ENCODE measurements around the gene GALNT14.

The GALNT14 gene

DNA sequence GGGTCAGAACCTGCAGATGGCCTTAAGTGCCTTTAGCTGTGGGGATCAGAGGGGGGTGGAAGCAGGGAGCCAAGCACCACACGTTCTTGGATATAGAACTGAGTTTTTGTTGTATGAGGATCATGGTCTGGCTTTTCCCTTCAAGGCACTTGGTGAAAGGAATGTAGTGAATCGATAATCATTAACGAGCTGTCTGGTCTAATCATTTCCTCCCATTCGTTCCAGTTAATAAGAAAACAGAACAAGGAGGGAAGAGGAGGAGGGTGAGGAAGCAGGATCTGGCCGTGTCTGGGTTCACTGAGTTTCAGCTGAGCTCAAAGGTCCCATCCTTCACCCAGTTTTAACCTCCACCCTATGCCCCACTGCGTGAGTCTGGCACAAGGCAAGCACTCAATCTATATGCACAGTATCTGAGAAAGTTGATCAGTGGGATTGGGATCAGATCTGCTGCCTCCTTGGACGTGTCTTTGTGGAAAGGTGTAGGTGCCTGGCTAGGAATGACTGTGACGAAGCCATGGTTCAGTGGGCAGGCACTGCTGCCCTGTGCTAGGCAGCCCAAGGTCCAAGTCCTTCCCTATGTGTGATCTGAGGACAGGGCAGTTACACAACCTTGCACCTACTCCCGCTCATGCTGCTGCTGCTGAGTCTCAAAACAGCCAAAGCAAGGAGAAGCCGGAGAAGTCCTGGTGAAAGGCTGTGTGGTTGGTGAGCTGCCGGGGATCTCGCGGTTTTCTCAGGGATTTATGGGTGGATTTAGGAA is 54.8 kb downstream of the GALNT14 start:
- DNase-seq: no peak

DNA sequence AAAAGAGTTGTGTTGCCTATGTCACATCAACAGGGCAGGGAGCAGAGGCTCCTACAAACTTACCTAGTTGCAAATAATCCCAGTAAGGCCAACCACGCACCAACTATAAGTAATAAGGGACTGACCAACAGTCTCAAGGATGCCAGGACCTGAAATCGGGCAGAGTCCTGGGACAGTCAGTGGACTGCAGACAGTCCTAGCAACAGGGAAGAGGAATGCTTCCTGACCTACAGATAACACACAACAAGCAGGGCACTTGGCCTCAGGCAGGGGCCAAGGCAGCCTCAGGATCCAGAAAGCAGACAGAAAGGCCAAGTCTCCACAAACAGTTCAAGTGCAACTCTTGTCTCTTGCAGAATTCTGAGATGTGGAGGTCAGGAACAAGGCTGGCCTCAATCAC is 56.2 kb downstream of the GALNT14 start:
- DNase-seq: no peak

DNA sequence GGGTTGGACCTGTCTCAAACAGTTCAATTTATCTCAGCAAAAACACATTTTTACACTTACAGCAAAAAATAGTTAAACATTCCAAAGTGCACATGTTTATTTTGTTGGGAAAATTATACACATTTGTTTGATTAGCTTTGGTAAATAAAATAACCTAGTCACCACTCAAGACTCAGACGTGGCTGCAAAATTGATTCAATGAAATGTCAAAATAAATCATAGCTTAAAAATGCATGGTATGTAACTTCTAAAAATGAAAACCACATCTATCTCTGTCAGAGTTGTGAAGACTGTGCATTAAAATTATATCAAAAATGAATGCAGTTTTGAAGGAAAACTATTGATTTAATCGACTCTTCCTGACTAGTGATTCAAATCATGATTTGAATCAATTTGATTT is 56.7 kb downstream of the GALNT14 start:
- no peak for DNase-seq

DNA sequence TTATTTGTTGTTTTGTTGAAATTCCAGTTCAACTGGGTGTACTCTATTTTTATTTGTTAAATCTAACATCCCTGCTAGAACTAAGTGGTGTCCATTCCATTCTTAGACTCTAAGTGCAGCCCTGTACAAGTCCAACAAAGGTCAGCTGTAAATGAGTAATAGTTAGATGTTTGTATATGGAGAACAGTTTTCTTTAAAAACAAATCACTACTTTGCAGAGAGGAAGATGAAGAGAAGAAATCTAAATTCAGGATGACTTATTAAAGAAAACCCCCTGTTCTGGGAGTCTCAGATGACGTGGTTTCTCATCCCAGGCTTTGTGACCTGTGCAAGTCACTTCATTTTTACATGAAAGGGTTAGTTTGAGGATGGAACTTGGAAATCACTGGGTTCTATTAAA is 57.9 kb downstream of the GALNT14 start:
- DNase-seq: no peak

- DNase-seq: no peak
Measured at GRCh38 chr2:31079665-31080064, 58.6 kb downstream of the GALNT14 start.

- no peak for DNase-seq
Measured at GRCh38 chr2:31078579-31079105, 59.6 kb downstream of the GALNT14 start.

DNA sequence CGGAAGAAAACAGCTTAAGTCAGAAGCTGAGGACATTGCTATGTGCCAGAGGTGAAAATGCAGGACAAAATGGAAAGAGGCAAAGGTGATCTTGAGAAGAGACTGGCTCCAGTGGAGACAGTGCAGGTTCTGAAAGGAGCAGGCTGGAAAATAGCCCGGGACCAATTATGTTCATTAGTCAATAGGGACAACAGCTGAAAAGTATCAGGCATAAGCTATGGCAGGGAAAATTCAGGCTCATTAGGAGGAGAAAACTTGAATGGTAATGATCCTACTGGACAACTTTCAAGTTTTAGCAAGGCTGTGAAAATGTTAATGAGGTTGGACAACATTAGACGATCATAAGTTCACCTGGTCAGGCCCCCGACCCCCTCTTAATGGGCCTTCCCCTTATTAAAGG is 60.2 kb downstream of the GALNT14 start:
- DNase-seq: no peak

- DNase-seq: no peak
Measured at GRCh38 chr2:31075941-31076590, 62.2 kb downstream of the GALNT14 start.

- no peak for DNase-seq
Measured at GRCh38 chr2:31075431-31075830, 62.8 kb downstream of the GALNT14 start.

- DNase-seq: no peak
Measured at GRCh38 chr2:31071741-31072140, 66.5 kb downstream of the GALNT14 start.

GRCh38 chr2:31070339-31071125 is 67.7 kb downstream of the GALNT14 start:
- DNase-seq: no peak

DNA sequence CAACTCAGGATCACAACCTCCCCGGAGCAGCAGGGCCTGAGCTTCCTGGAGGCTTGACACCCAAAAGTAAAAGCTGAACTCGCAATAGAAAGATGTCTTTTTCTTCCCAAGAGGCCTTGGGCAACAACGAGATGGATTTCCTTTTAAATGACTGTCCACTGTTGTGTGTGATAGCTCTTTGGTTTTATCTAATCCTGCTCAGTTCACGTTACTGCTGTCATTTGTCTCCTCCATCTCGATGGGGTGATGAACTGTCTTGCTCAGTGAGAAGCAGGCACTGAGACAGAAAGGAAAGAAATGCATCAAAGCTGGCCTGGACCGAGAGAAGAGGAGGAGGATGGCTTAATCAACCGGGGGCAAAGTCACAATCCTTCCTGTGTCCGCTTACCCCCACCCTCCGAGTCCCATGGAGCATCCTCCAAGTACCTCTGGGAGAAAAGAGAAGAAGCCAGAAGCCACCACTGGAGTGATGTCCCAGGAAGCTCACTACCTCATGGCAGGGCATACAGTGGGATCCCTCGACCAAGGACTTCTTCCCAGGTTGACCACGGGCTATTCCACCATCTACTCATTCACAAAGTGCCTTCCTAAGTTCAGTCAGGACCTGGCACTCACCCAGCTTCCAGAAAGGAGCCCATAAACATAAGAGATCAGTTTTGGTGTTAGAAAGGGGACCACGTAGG is 68.5 kb downstream of the GALNT14 start:
- no peak for DNase-seq

- no peak for DNase-seq
Measured at GRCh38 chr2:31067259-31067658, 71.0 kb downstream of the GALNT14 start.

DNA sequence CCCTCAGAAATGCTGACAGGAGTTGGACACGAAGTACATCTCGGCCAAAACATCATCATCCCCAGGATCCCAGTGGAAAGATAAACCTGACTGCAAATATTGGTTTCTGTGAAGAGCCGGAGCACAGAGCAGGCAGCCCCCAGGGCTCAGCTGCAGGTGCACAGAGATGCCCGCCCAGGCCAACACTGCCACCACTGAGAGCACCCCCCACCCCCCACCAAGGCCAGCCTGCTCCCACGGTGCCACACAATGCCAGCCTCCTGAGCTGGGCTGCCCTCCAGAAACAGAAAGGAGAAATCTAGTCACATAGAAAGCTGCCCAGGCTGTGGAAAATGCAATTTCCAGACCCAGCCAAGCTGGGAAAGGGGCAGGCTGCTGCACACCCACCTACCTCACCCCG is 71.7 kb downstream of the GALNT14 start:
- DNase-seq: no peak

GRCh38 chr2:31066086-31066485 is 72.2 kb downstream of the GALNT14 start:
- no peak for DNase-seq

- no peak for DNase-seq
Measured at GRCh38 chr2:31065356-31065755, 72.9 kb downstream of the GALNT14 start.

GRCh38 chr2:31060397-31060796 is 77.8 kb downstream of the GALNT14 start:
- DNase-seq: no peak

DNA sequence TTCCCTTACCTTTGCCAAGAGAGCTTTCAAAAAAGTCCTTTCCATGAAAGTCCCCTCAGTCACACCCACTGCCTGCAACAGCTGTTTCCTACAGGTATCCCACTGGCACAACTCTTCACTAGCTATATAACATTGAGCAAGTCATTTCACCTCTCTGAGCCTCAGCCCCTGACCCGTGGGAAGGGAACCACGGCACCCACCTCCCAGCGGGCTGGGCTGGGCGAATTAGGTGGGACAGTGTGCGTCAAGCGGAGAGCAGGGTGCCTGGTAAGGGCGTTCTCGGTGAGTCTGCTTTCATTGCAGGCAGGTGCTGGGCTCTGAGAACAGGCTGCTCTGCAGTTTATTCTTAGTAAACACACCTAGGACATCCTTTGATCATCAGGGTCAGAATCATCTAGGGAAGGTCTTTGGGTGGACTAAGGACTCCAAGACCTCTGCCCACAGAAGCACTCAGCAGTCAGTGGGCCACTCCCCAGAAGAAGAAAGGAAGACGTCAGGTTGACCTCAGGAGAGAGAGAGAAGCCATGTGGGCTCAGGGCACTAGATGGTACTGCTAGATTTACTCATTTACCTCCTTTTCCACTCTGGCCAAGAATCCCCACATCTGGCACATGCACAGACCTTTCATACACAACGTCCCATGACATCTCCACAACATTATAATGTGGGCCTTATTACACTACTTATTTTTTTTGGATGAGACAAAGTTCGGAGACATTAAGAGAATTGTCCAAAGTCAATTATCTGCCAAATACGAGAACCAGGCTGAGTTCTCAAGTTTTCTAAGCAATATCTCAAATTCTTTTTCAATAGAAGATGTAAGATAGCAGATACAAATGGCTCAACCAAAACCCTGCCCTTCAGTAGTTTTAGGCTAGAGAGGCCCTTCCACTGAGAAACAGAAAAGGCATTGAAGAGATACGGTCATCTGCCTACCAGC is 79.9 kb downstream of the GALNT14 start:
- no peak for DNase-seq

- no peak for DNase-seq
Measured at GRCh38 chr2:31057691-31058090, 80.5 kb downstream of the GALNT14 start.

DNA sequence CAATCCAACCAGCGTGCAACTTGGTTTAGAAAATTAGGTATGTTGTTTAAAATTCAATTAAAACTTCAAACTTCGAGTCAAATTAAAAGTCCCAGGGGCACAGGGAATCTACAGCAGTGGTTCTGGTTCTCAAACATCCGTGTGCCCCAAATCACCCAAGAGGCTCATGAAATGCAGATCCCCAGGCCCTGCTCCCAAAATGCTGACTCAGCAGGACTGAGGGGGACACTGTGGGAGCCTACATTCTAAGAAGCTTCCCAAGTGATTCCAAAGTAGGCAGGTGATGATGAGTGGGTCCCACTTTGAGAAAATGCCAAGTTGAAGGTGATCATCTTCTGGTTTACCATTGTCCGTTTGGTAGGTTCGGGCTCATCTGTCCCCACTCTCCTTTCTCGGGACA is 82.3 kb downstream of the GALNT14 start:
- DNase-seq: no peak

DNA sequence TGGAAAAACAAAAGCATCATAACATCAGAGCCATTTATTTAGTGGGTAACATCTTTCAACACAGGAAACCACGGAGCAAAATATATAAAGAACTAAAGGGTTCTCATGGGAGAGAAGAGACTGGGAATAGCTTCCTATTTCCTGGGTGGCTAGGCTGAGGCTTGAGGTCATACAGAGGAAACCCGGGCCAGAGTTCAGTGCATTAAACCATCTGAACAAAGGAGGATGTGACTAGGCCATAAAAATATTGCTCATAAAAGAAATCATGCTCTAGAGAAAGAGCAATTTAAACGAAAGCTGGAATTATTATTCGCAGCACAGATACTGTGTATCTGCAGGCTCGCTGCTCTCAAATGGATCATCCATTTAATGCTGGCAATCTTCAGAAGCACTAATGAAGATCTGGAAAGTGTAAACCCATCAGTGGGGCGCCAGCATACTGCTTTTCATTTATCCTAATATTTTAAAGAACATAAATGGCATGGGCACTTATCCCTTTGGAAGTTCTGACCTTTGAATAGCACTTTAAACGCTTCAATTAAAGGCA is 83.3 kb downstream of the GALNT14 start:
- DNase-seq: no peak
